Body of pancreas (tissue), 4 donors: ENCODE results near the gene ST6GAL1. TPM values are rescaled to one million over a fixed set of nuclear protein-coding genes. Genes with fewer than 3 reads are reported as not detected.
"Not testable (repeated sequence)": the region's sequence is repeated elsewhere in the genome, so short reads cannot be mapped to it uniquely, and the experiment has no call there.

ENCODE experiments used
- ATAC-seq: fragments of 150-250 bp; one replicate; pipeline ENCODE4 v1.9.1; 2016
- DNase-seq, 4 donors: peaks; one replicate each; pipeline ENCODE4 v3.0.0-alpha.2; 2019
- H3K27ac ChIP-seq, 4 donors: fragments of 200-600 bp; sonication (generic); 1 replicate in 3 of 4; 2 replicates in 1 of 4; pipeline versions ENCODE4 v1.5.1 to v1.6.1; 2016 to 2019; ENCODE audit warnings: mild to moderate bottlenecking in 1 of 4, mixed read lengths in 1 of 4, moderate library complexity in 1 of 4
- H3K27me3 ChIP-seq, 2 donors: fragments of 200-600 bp; sonication (generic); one replicate each; pipeline ENCODE4 v1.6.0; 2016; ENCODE audit warnings: mild to moderate bottlenecking in 1 of 2
- H3K36me3 ChIP-seq, 2 donors: fragments of 200-600 bp; sonication (generic); replicated peaks in 1 of 2; 2 replicates each; pipeline ENCODE4 v1.5.1; 2016; ENCODE audit warnings: low read depth in 2 of 2; ENCODE audit not compliant: insufficient read depth in 1 of 2
- H3K4me1 ChIP-seq: fragments of 200-600 bp; sonication (generic); one replicate; pipeline ENCODE4 v1.6.0; 2016
- H3K4me3 ChIP-seq, 2 donors: fragments of 200-600 bp; sonication (generic); 1 replicate in 1 of 2; 2 replicates in 1 of 2; pipeline ENCODE4 v1.5.1; 2016 to 2019
- H3K9me3 ChIP-seq, 3 donors: fragments of 200-600 bp; sonication (generic); 1 replicate in 2 of 3; 2 replicates in 1 of 3; pipeline ENCODE4 v1.5.1; 2016
- CTCF ChIP-seq, 7 experiments: fragments of 450-650 bp in 4 of 7; fragments of 200-600 bp in 3 of 7; sonication (generic) in 3 of 7; IDR thresholded peaks; one replicate each; pipeline ENCODE4 v1.5.1; 2016 to 2019; ENCODE audit warnings: antibody characterized with exemption in 7 of 7
- POLR2A ChIP-seq, 3 donors: fragments of 450-650 bp; IDR thresholded peaks; one replicate each; pipeline ENCODE4 v1.6.1; 2016; ENCODE audit warnings: antibody characterized with exemption in 3 of 3, mild to moderate bottlenecking in 2 of 3
- WGBS, 2 donors: methylation state at CpG; one replicate each; pipeline ENCODE4 v1.1.5; 2017; 5-methylcytosine and 5-hydroxymethylcytosine counted together
- intact Hi-C: fragments of 100-400 bp; cut with DNase I; formaldehyde crosslinking; loops from one replicate; pipeline ENCODE4 v1.15.1; 2023
- total RNA-seq, 2 donors: library from RNA; depleted of rRNA; stranded (reverse); fragments of >200 nt; gene quantifications; one replicate each; pipeline ENCODE4 v1.1.0, GENCODE V29; 2016

ST6GAL1 gene
- total RNA-seq, 2 donors from 2014 or later = 10.2 to 12.2 TPM

- H3K27me3 ChIP-seq = no peaks in the 10 kb centered on the region
- no peaks in the 10 kb centered on the region for H3K4me1 ChIP-seq
- no peak for ATAC-seq
- H3K9me3 ChIP-seq = no peaks in the 10 kb centered on the region
- H3K4me3 ChIP-seq = no peak overlapping the region
- no peak for DNase-seq
- no peak overlapping the region for H3K27ac ChIP-seq
- no peaks in the 10 kb centered on the region for H3K36me3 ChIP-seq
- intact Hi-C loops = no loop called here
- 82 to 92% methylated on average over 4 of the region's 4 CpGs for WGBS, 2 donors
- TF ChIP-seq CTCF (IDR thresholded peaks at IDR 0.05) = no peak
- no peak for TF ChIP-seq POLR2A (IDR thresholded peaks at IDR 0.05)
Observed at GRCh38 chr3:187002915-187003314, 72.6 kb downstream of the ST6GAL1 start.

- no peak for DNase-seq
Observed at GRCh38 chr3:187005827-187006481, 75.6 kb downstream of the ST6GAL1 start.

GRCh38 chr3:187006864-187007630, 76.7 kb downstream of the ST6GAL1 start:
- H3K4me3 ChIP-seq = no peak overlapping the region
- intact Hi-C loops = no loop called here

More at GRCh38 chr3:187005827-187006481, 75.6 kb downstream of the ST6GAL1 start:
- no peak for ATAC-seq
- Histone ChIP-seq H3K9me3 (no peaks in the 10 kb centered on the region), H3K36me3 (no peaks in the 10 kb centered on the region), H3K27me3 (no peaks in the 10 kb centered on the region), H3K27ac (no peak overlapping the region), H3K4me3 (no peak overlapping the region), H3K4me1 (no peaks in the 10 kb centered on the region)
- WGBS, 2 donors = 75 to 84% methylated on average over 3 of the region's 3 CpGs
- intact Hi-C loops = no loop called here
- no peak for TF ChIP-seq POLR2A (IDR thresholded peaks at IDR 0.05)
- no peak for TF ChIP-seq CTCF (IDR thresholded peaks at IDR 0.05)

GRCh38 chr3:187010382-187010781, 80.1 kb downstream of the ST6GAL1 start:
- DNase-seq, H3K4me3 ChIP-seq, H3K36me3 ChIP-seq, H3K27me3 ChIP-seq, H3K27ac ChIP-seq, intact Hi-C loops, H3K9me3 ChIP-seq, ATAC-seq, H3K4me1 ChIP-seq: not testable (repeated sequence)
- WGBS, 2 donors = 35 to 36% methylated on average over 3 of the region's 3 CpGs

More at GRCh38 chr3:187006864-187007630, 76.7 kb downstream of the ST6GAL1 start:
- no peak for DNase-seq
- Histone ChIP-seq H3K36me3 (no peaks in the 10 kb centered on the region), H3K27me3 (no peaks in the 10 kb centered on the region), H3K9me3 (no peaks in the 10 kb centered on the region), H3K27ac (no peak overlapping the region), H3K4me1 (no peaks in the 10 kb centered on the region)
- TF ChIP-seq CTCF (IDR thresholded peaks at IDR 0.05) = no peak
- no peak for TF ChIP-seq POLR2A (IDR thresholded peaks at IDR 0.05)
- 47 to 69% methylated on average over 2 of the region's 2 CpGs for WGBS, 2 donors
- ATAC-seq = no peak

GRCh38 chr3:187011915-187012314, 81.6 kb downstream of the ST6GAL1 start:
- H3K27me3 ChIP-seq = no peaks in the 10 kb centered on the region
- peak overlapping the region in 1 of 4 donors; percentile 54 for H3K27ac ChIP-seq
- no peak overlapping the region for H3K4me3 ChIP-seq
- intact Hi-C loops = no loop called here
- H3K4me1 ChIP-seq = no peaks in the 10 kb centered on the region
- peak in 1 of 4 donors; percentile 48 for DNase-seq
- H3K36me3 ChIP-seq = no peaks in the 10 kb centered on the region
- H3K9me3 ChIP-seq = no peaks in the 10 kb centered on the region
- ATAC-seq = no peak
- no peak for TF ChIP-seq POLR2A (IDR thresholded peaks at IDR 0.05)
- TF ChIP-seq CTCF (IDR thresholded peaks at IDR 0.05) = no peak
- WGBS, 2 donors = 79 to 83% methylated on average over 7 of the region's 7 CpGs
